Glomerular endothelial cell (primary cell): ENCODE results near the gene MACROD2. TPM values are rescaled to one million over a fixed set of nuclear protein-coding genes. Genes with fewer than 3 reads are reported as not detected.

Experiments used
- DNase-seq: peaks from one replicate; pipeline ENCODE4 v3.0.0-alpha.2; 2011; ENCODE audit warnings: low read depth, low spot score; ENCODE audit errors: extremely low read depth
- total RNA-seq: library from RNA; depleted of rRNA; stranded (reverse); fragments of >200 nt; gene quantifications from 2 replicates; pipeline ENCODE4 v1.2.3, GENCODE V29; 2015

MACROD2 gene
- total RNA-seq, 1 donor from 2014 or later, result 0.76 TPM

GRCh38 chr20:14617123-14617522 is 621.8 kb downstream of the MACROD2 start:
- DNase-seq, result no peak

DNA sequence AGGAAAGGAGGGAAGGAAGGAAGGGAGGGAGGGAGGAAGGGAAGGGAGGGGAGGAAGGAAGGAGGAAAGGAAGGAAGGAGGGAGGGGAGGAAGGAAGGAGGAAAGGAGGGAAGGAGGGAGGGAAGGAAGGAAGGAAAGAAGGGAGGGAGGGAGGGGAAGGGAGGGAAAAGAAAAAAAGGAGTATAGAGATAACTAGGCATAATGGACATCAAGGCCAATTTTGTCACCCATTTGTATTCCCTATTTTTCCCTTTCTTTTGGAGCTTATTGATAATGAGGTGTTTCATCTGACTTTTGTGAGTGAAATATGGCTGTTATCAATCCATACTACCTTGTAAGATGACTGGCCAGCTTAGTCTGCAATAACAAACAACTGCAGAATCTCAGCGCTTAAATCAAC is 624.1 kb downstream of the MACROD2 start:
- no peak for DNase-seq

DNA sequence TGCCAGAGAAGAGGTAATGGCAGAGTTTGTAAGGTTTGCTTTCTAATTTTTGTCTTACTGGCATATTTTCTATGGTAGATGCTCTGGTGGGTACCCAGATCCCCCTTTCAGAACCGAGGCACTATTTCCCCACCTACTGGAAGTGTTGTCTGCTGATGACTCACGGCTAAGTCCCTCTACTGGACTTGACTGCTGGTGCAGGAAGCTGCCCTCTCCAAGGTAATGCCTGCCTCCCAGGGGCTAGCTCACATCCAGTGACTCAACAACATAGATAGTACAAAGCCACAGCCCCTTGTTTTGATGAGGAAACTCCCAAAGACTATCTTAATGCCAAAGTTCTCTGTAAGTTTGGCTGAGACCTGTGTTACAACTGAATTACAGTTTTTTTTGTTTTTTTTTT is 627.5 kb downstream of the MACROD2 start:
- DNase-seq, result no peak

GRCh38 chr20:14631011-14631410 is 635.7 kb downstream of the MACROD2 start:
- no peak for DNase-seq

DNA sequence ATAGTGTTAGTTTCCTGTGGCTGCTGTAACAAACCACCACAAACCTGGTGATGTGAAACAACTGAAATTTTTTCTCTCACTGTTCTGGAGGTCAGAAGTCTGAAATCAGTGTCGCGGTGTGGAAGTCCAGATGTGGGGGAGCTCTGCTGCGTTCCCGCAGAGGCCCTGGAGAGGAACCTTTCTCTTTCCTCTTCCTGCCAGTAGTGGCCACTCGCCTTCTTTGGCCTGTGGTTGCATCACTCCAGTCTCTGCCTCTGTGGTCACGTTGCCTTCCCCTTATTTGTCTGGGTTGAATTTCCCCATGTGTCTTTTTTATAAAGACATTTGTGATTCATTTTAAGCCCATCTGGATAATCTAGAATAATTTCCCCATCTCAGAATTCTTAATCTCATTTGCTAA is 637.6 kb downstream of the MACROD2 start:
- no peak for DNase-seq

GRCh38 chr20:14633507-14633906 is 638.2 kb downstream of the MACROD2 start:
- no peak for DNase-seq

- DNase-seq, result no peak
Observed at GRCh38 chr20:14634665-14635064, 639.3 kb downstream of the MACROD2 start.

DNA sequence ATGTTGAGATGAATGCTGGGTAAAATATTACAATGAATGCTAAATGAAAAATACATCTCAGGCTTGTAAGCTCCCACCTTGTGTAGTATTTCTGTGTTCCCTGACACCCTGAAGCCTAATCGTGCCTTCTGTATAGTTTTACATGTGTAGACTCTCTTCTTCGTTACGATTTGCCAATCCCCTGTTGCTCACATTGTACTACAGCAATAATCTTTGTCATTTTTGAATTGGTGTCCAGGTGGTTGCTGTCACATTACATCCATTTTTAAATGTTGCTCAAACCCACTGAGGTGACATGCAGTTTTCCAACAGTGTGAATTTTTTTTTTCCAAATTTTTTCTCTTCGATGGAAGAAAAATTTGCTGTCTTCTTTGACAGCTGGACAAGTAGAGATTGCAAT is 642.1 kb downstream of the MACROD2 start:
- no peak for DNase-seq

GRCh38 chr20:14643146-14643545 is 647.8 kb downstream of the MACROD2 start:
- DNase-seq, result no peak

- DNase-seq, result no peak
Observed at GRCh38 chr20:14643556-14643955, 648.2 kb downstream of the MACROD2 start.

- no peak for DNase-seq
Observed at GRCh38 chr20:14644306-14645097, 649.2 kb downstream of the MACROD2 start.

DNA sequence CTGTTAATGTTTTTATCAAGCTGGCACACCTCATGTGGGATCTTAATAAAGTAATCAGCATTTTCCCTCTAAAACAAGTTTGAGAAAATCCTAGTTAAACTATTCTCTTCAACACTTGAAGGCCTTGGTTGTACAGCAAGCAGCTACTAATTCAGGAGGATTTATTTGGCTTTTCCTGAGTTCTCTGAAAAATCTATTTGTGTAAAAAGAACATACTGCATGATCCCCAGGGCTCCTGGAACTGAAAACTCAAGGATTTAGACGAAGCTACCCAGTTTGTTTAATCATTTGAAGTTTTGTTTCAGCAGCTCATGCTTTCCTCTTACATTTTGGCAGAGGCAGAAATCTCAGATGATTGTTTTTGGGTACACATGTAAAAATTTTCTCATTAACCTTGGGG is 651.7 kb downstream of the MACROD2 start:
- DNase-seq, result no peak

DNA sequence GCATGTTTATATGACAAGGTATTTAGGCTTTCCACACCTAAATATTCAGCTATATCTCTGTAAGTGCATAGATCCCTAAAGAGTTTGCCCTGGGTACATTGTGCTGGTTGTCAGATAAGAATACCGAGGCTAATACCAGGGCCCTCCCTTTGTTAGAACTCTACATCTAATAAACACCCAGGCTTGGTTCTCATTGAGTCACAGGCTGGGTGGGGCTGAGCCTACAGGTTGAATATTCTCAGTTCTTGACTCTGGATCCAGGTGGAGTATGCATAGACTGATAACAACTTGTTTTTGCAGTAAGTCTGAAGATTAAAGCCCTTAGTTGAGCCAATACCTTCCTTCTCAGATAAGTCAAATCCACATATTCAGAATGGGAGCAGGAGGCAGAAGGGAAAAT is 654.3 kb downstream of the MACROD2 start:
- no peak for DNase-seq

- no peak for DNase-seq
Observed at GRCh38 chr20:14657266-14658005, 662.1 kb downstream of the MACROD2 start.

DNA sequence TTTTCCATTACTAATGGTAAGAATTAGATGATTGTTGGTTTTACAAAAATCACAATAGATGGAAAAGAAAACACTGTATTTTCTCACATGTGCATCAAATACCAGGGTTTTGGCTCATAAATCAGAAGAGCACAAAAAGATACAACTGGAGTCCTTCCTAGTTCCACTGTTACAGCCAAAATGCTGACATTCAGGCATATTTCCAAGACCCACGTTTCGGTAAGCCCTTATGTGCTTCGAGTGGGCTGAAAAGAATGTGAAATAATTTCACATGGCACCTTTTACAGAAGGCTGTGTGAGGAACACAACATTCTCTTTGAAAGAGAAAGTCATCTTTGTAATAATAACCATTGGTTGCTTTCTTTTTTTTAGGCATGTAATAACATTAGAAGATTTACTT is 668.8 kb downstream of the MACROD2 start:
- DNase-seq, result no peak

DNA sequence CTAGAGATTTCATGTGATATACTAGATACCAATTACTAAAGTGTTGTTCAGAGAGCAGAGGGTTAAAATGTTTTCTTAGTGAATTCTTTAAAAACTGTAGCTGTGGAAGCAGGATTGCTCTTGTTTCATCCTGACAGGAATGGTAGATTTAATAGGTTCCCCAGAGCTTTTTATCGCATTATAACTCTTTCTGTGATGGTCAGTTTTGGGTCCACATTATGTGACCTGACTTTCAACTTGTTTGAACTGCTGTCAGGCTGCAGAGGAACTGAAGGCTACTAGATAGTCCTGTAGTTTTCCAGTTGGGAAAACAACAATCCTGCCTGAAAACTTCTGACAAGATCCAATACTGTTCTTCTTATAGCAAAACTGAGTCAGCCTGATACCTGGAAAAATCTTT is 671.4 kb downstream of the MACROD2 start:
- no peak for DNase-seq

DNA sequence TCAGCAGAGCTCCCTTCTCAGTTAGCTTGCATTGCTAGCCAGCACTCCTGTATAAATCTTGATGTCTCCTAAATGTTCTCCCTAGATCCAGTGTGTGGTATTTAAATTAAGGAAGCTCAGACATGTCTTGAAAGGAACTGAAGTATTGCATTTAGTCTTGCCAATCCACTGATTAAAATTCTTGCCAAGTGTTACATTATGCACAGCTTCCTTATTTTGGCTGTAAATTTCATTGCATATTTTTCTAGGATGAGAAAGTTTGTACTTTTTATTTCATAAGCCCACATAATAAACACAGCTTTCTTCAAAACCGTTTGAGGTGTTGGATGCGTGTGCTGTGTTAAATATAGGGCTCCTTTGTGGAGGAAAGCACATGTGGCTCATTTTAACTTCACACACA is 671.9 kb downstream of the MACROD2 start:
- no peak for DNase-seq

GRCh38 chr20:14672066-14672465 is 676.8 kb downstream of the MACROD2 start:
- no peak for DNase-seq

DNA sequence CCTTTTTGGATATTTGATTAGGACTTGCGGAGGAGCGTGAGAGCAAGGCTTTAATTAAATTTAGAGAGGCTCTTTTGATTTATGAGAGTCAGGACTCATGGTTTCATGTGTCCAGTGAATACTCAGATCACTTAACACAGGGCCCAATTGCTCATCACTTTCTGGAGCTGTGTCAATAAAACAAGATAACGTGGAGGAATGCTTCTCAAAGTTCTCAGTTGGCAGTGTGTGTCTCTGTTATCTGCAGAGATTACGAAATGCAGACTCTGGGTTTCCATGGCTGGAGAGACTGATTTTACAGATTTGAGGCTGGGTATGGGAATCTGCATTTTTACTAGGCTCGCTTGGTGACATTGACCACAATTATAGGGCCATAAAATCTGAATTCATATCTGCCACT is 677.8 kb downstream of the MACROD2 start:
- no peak for DNase-seq

GRCh38 chr20:14677455-14677854 is 682.1 kb downstream of the MACROD2 start:
- DNase-seq, result no peak

GRCh38 chr20:14685183-14685582 is 689.9 kb downstream of the MACROD2 start:
- no peak for DNase-seq

DNA sequence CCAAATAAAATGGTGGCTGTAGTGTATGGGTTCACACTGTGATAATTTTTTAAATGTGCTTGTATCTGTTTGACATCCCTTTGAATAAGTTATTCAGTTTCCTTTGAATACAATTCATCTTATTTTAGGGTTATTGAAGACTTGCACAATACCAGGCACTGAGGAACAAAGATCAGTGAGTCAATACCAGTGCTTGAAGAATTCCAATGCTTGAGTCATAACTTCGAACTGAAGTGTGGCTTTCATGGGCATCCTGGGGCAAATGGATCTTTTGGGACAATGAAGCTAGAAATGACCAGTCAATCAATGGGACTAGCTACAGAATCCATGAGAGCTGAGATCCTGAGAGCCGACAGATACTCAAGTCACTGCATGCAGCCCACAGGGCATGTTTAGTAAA is 692.0 kb downstream of the MACROD2 start:
- no peak for DNase-seq
